SK-N-SH (cell line): ENCODE data around the gene MYO15A. TPM values are rescaled to one million over a fixed set of nuclear protein-coding genes. Genes with fewer than 3 reads are reported as not detected.

ENCODE experiments used
- CHD2 ChIP-seq: fragments of 150-350 bp; IDR thresholded peaks from 2 replicates; pipeline ENCODE4 v1.6.1; 2018; ENCODE audit warnings: low read length; ENCODE audit not compliant: partially characterized antibody
- EP300 ChIP-seq, 2 experiments: IDR thresholded peaks; 2 replicates each; pipeline versions ENCODE4 v1.4.0 to v1.6.1; 2012; ENCODE audit warnings: borderline replicate concordance in 1 of 2, low read depth in 1 of 2, low read length in 1 of 2
- EZH2phosphoT487 ChIP-seq: fragments of 200-600 bp; sonication (generic); IDR thresholded peaks from 2 replicates; pipeline ENCODE4 v1.6.1; 2017; ENCODE audit warnings: low read depth, mixed run types, mild to moderate bottlenecking, antibody characterized with exemption, moderate library complexity, borderline replicate concordance
- FOSL2 ChIP-seq: IDR thresholded peaks from 2 replicates; pipeline ENCODE4 v1.4.0; 2012; ENCODE audit warnings: low read depth, mild to moderate bottlenecking, moderate library complexity, borderline replicate concordance
- JUND ChIP-seq: IDR thresholded peaks from 2 replicates; pipeline ENCODE4 v1.4.0; 2012
- MEF2A ChIP-seq: IDR thresholded peaks from 2 replicates; pipeline ENCODE4 v1.4.0; 2012; ENCODE audit warnings: low read depth, borderline replicate concordance
- POLR2AphosphoS5 ChIP-seq: IDR thresholded peaks from 2 replicates; pipeline ENCODE4 v1.6.1; 2012; ENCODE audit warnings: low read depth, low read length
- RAD21 ChIP-seq: IDR thresholded peaks from 2 replicates; pipeline ENCODE4 v1.6.1; 2012; ENCODE audit warnings: mild to moderate bottlenecking, low read length
- RXRA ChIP-seq: IDR thresholded peaks from 2 replicates; pipeline ENCODE4 v1.4.0; 2012; ENCODE audit warnings: low read depth, mild to moderate bottlenecking, borderline replicate concordance
- polyA plus RNA-seq, 3 experiments: library from polyadenylated mRNA; depleted of rRNA; stranded (reverse); fragments of >200 nt; gene quantifications; 2 replicates each; pipeline ENCODE4 v1.2.3, GENCODE V29; 2012
- TF ChIP-seq, protein P1 (sequence below): IDR thresholded peaks from 2 replicates; pipeline ENCODE4 v1.4.0; 2012; ENCODE audit warnings: low read depth
- TF ChIP-seq, protein P2 (sequence below): IDR thresholded peaks from 2 replicates; pipeline ENCODE4 v1.6.1; 2012; ENCODE audit warnings: mild to moderate bottlenecking, low read depth, low read length, moderate library complexity
- TF ChIP-seq, protein P3 (sequence below): fragments of 150-350 bp; IDR thresholded peaks from 2 replicates; pipeline ENCODE4 v1.6.1; 2016; ENCODE audit warnings: mild to moderate bottlenecking, low read depth, low read length
- TF ChIP-seq, protein P4 (sequence below): IDR thresholded peaks from 2 replicates; pipeline ENCODE4 v1.4.0; 2012; ENCODE audit warnings: low read depth, borderline replicate concordance

The MYO15A gene
- polyA plus RNA-seq, 1 of the 3 experiments (the other 2 are of a cell fraction) = 0.43 TPM

DNA sequence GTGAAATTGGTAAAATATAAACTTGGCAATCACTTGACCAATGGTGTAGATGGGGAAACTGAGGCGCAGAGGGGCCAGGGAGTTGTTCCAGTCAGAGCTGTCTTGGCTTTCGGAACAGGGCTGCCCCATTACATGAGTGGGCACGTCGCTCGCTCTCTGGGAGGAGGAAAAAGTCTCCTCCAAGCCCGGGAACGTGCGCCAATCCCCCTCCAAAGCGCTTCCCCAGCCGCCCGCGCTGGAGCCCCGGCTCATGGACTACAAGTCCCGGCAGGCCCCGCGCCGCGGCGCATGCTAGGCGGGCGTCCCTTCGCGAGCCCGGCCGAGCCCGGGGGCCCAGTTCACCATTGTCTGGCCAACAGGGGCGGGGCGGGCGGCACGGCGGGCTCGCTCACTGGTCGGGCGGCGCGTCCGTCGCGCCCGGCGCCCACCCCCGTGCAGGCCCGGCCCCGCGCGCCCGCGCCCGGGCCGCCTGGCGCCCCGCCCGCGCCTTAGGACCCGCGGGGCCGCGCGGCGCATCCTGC, 116.6 kb downstream of the MYO15A start, which contains the start of gene LLGL1 (continued):
- TF ChIP-seq, protein P1, sequence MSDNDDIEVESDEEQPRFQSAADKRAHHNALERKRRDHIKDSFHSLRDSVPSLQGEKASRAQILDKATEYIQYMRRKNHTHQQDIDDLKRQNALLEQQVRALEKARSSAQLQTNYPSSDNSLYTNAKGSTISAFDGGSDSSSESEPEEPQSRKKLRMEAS = peak; percentile 41; the same call in 1 of the 2 replicates
- no peak for TF ChIP-seq EP300 (IDR thresholded peaks at IDR 0.05; ENCODE audit: borderline replicate concordance in 1 of 2, low read depth in 1 of 2, low read length in 1 of 2)
- TF ChIP-seq, protein P2, sequence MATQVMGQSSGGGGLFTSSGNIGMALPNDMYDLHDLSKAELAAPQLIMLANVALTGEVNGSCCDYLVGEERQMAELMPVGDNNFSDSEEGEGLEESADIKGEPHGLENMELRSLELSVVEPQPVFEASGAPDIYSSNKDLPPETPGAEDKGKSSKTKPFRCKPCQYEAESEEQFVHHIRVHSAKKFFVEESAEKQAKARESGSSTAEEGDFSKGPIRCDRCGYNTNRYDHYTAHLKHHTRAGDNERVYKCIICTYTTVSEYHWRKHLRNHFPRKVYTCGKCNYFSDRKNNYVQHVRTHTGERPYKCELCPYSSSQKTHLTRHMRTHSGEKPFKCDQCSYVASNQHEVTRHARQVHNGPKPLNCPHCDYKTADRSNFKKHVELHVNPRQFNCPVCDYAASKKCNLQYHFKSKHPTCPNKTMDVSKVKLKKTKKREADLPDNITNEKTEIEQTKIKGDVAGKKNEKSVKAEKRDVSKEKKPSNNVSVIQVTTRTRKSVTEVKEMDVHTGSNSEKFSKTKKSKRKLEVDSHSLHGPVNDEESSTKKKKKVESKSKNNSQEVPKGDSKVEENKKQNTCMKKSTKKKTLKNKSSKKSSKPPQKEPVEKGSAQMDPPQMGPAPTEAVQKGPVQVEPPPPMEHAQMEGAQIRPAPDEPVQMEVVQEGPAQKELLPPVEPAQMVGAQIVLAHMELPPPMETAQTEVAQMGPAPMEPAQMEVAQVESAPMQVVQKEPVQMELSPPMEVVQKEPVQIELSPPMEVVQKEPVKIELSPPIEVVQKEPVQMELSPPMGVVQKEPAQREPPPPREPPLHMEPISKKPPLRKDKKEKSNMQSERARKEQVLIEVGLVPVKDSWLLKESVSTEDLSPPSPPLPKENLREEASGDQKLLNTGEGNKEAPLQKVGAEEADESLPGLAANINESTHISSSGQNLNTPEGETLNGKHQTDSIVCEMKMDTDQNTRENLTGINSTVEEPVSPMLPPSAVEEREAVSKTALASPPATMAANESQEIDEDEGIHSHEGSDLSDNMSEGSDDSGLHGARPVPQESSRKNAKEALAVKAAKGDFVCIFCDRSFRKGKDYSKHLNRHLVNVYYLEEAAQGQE = no peak
- TF ChIP-seq, protein P3, sequence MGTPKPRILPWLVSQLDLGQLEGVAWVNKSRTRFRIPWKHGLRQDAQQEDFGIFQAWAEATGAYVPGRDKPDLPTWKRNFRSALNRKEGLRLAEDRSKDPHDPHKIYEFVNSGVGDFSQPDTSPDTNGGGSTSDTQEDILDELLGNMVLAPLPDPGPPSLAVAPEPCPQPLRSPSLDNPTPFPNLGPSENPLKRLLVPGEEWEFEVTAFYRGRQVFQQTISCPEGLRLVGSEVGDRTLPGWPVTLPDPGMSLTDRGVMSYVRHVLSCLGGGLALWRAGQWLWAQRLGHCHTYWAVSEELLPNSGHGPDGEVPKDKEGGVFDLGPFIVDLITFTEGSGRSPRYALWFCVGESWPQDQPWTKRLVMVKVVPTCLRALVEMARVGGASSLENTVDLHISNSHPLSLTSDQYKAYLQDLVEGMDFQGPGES = no peak
- no peak for TF ChIP-seq EZH2phosphoT487
- peak; percentile 20 for TF ChIP-seq CHD2
- no peak for TF ChIP-seq FOSL2
- TF ChIP-seq, protein P4, sequence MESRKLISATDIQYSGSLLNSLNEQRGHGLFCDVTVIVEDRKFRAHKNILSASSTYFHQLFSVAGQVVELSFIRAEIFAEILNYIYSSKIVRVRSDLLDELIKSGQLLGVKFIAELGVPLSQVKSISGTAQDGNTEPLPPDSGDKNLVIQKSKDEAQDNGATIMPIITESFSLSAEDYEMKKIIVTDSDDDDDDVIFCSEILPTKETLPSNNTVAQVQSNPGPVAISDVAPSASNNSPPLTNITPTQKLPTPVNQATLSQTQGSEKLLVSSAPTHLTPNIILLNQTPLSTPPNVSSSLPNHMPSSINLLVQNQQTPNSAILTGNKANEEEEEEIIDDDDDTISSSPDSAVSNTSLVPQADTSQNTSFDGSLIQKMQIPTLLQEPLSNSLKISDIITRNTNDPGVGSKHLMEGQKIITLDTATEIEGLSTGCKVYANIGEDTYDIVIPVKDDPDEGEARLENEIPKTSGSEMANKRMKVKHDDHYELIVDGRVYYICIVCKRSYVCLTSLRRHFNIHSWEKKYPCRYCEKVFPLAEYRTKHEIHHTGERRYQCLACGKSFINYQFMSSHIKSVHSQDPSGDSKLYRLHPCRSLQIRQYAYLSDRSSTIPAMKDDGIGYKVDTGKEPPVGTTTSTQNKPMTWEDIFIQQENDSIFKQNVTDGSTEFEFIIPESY = no peak
- no peak for TF ChIP-seq POLR2AphosphoS5
- TF ChIP-seq JUND = no peak
- no peak for TF ChIP-seq RAD21
- TF ChIP-seq RXRA = no peak
- no peak for TF ChIP-seq MEF2A
